ENCODE data around the gene MTHFD2.

DNA sequence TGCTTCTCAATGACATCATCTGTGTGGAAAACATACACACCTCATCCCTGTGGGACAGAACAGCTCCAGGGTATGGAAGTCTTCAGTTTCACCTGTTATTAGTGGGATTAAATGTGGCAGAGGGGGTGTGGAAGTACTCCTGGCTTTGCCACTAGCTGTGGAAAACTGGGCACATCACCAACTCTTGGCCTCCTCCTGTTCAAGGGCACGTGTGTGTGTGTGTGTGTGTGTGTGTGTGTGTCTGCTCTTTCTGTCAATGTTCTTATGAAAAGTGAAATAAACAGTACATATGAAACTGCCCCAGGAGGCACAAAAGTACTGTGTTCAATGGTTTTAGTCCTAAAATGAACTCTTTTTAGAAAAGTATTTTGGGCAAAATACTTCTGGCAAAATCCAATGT lies 65.9 kb downstream of the MTHFD2 start:
- TF ChIP-seq, protein P1, sequence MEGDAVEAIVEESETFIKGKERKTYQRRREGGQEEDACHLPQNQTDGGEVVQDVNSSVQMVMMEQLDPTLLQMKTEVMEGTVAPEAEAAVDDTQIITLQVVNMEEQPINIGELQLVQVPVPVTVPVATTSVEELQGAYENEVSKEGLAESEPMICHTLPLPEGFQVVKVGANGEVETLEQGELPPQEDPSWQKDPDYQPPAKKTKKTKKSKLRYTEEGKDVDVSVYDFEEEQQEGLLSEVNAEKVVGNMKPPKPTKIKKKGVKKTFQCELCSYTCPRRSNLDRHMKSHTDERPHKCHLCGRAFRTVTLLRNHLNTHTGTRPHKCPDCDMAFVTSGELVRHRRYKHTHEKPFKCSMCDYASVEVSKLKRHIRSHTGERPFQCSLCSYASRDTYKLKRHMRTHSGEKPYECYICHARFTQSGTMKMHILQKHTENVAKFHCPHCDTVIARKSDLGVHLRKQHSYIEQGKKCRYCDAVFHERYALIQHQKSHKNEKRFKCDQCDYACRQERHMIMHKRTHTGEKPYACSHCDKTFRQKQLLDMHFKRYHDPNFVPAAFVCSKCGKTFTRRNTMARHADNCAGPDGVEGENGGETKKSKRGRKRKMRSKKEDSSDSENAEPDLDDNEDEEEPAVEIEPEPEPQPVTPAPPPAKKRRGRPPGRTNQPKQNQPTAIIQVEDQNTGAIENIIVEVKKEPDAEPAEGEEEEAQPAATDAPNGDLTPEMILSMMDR (IDR thresholded peaks at IDR 0.05; ENCODE audit: poor library complexity) = no peak
- no peak for TF ChIP-seq EZH2 (IDR thresholded peaks at IDR 0.05; ENCODE audit: borderline replicate concordance)
